HUES48 (cell line): Measurements from ENCODE around the gene XCL1.
"Not testable (repeated sequence)": the region's sequence is repeated elsewhere in the genome, so short reads cannot be mapped to it uniquely, and the experiment has no call there.

Experiments used
- H3K27ac ChIP-seq: one replicate; pipeline ENCODE4 v1.7.0; 2013; ENCODE audit warnings: low read depth, low read length, inconsistent platforms
- H3K27me3 ChIP-seq: 2 replicates; pipeline ENCODE4 v1.6.1; 2013; ENCODE audit warnings: mild to moderate bottlenecking, low read length; ENCODE audit not compliant: control insufficient read depth, insufficient read depth
- H3K36me3 ChIP-seq: 2 replicates; pipeline ENCODE4 v1.6.1; 2013; ENCODE audit warnings: low read length; ENCODE audit not compliant: control insufficient read depth, insufficient read depth
- H3K4me1 ChIP-seq: 2 replicates; pipeline ENCODE4 v1.6.1; 2013; ENCODE audit warnings: mild to moderate bottlenecking, low read length; ENCODE audit not compliant: control insufficient read depth, insufficient read depth
- H3K4me3 ChIP-seq: 2 replicates; pipeline ENCODE4 v1.5.1; 2013; ENCODE audit warnings: mild to moderate bottlenecking, low read depth, low read length
- H3K9ac ChIP-seq: 2 replicates; pipeline ENCODE4 v1.6.1; 2013; ENCODE audit warnings: mild to moderate bottlenecking, low read depth, low read length, moderate library complexity
- H3K9me3 ChIP-seq: 2 replicates; pipeline ENCODE4 v1.6.1; 2013; ENCODE audit warnings: low read length; ENCODE audit not compliant: control insufficient read depth, insufficient read depth

The XCL1 gene

GRCh38 chr1:168585937-168586336, 9.5 kb downstream of the XCL1 start:
- H3K4me3 ChIP-seq = no peak overlapping the region
- H3K9me3 ChIP-seq = no peaks in the 10 kb centered on the region
- H3K4me1 ChIP-seq = no peaks in the 10 kb centered on the region
- H3K9ac ChIP-seq = no peak overlapping the region
- H3K36me3 ChIP-seq = no peaks in the 10 kb centered on the region
- no peaks in the 10 kb centered on the region for H3K27me3 ChIP-seq
- no peak overlapping the region for H3K27ac ChIP-seq

- no peaks in the 10 kb centered on the region for H3K36me3 ChIP-seq
- no peaks in the 10 kb centered on the region for H3K9me3 ChIP-seq
- no peak overlapping the region for H3K4me3 ChIP-seq
- no peak overlapping the region for H3K9ac ChIP-seq
- no peaks in the 10 kb centered on the region for H3K27me3 ChIP-seq
- no peaks in the 10 kb centered on the region for H3K4me1 ChIP-seq
- H3K27ac ChIP-seq = no peak overlapping the region
These were observed 12.8 kb downstream of the XCL1 start for GRCh38 chr1:168589167-168589566.

- H3K27me3 ChIP-seq = no peaks in the 10 kb centered on the region
- no peaks in the 10 kb centered on the region for H3K4me1 ChIP-seq
- no peak overlapping the region for H3K27ac ChIP-seq
- H3K4me3 ChIP-seq = no peak overlapping the region
- no peak overlapping the region for H3K9ac ChIP-seq
- no peaks in the 10 kb centered on the region for H3K9me3 ChIP-seq
- H3K36me3 ChIP-seq = no peaks in the 10 kb centered on the region
These were observed 14.7 kb downstream of the XCL1 start for GRCh38 chr1:168591066-168591465.

- no peaks in the 10 kb centered on the region for H3K27me3 ChIP-seq
- H3K4me3 ChIP-seq = no peak overlapping the region
- H3K9ac ChIP-seq = no peak overlapping the region
- no peaks in the 10 kb centered on the region for H3K36me3 ChIP-seq
- no peaks in the 10 kb centered on the region for H3K4me1 ChIP-seq
- H3K27ac ChIP-seq = no peak overlapping the region
- H3K9me3 ChIP-seq = no peaks in the 10 kb centered on the region
These were observed 15.3 kb downstream of the XCL1 start for GRCh38 chr1:168591641-168592250.

- not testable (repeated sequence) for H3K27me3 ChIP-seq, H3K27ac ChIP-seq, H3K4me1 ChIP-seq, H3K9ac ChIP-seq, H3K4me3 ChIP-seq, H3K9me3 ChIP-seq, H3K36me3 ChIP-seq
These were observed 19.0 kb downstream of the XCL1 start for GRCh38 chr1:168595403-168595802.

GRCh38 chr1:168598125-168598524, 21.7 kb downstream of the XCL1 start:
- Histone ChIP-seq H3K27me3 (no peaks in the 10 kb centered on the region), H3K27ac (no peak overlapping the region), H3K9ac (no peak overlapping the region), H3K4me1 (no peaks in the 10 kb centered on the region), H3K9me3 (no peaks in the 10 kb centered on the region), H3K4me3 (no peak overlapping the region), H3K36me3 (no peaks in the 10 kb centered on the region)

GRCh38 chr1:168598892-168599291, 22.5 kb downstream of the XCL1 start:
- H3K36me3 ChIP-seq = no peaks in the 10 kb centered on the region
- H3K27me3 ChIP-seq = no peaks in the 10 kb centered on the region
- H3K27ac ChIP-seq = no peak overlapping the region
- no peak overlapping the region for H3K4me3 ChIP-seq
- H3K9ac ChIP-seq = no peak overlapping the region
- no peaks in the 10 kb centered on the region for H3K9me3 ChIP-seq
- no peaks in the 10 kb centered on the region for H3K4me1 ChIP-seq

- no peaks in the 10 kb centered on the region for H3K36me3 ChIP-seq
- H3K9me3 ChIP-seq = no peaks in the 10 kb centered on the region
- no peaks in the 10 kb centered on the region for H3K4me1 ChIP-seq
- no peak overlapping the region for H3K4me3 ChIP-seq
- H3K9ac ChIP-seq = no peak overlapping the region
- no peaks in the 10 kb centered on the region for H3K27me3 ChIP-seq
- no peak overlapping the region for H3K27ac ChIP-seq
These were observed 23.2 kb downstream of the XCL1 start for GRCh38 chr1:168599641-168600040.

- Histone ChIP-seq H3K9me3 (no peaks in the 10 kb centered on the region), H3K27ac (no peak overlapping the region), H3K36me3 (no peaks in the 10 kb centered on the region), H3K9ac (no peak overlapping the region), H3K27me3 (no peaks in the 10 kb centered on the region), H3K4me3 (no peak overlapping the region), H3K4me1 (no peaks in the 10 kb centered on the region)
These were observed 24.6 kb downstream of the XCL1 start for GRCh38 chr1:168601051-168601450.

- no peak overlapping the region for H3K4me3 ChIP-seq
- H3K36me3 ChIP-seq = no peaks in the 10 kb centered on the region
- H3K27me3 ChIP-seq = no peaks in the 10 kb centered on the region
- H3K9me3 ChIP-seq = no peaks in the 10 kb centered on the region
- no peak overlapping the region for H3K27ac ChIP-seq
- no peaks in the 10 kb centered on the region for H3K4me1 ChIP-seq
- no peak overlapping the region for H3K9ac ChIP-seq
These were observed 27.2 kb downstream of the XCL1 start for GRCh38 chr1:168603501-168604110.

- H3K36me3 ChIP-seq = no peaks in the 10 kb centered on the region
- no peak overlapping the region for H3K9ac ChIP-seq
These were observed 29.0 kb downstream of the XCL1 start for GRCh38 chr1:168605443-168605842.

More at GRCh38 chr1:168605443-168605842, 29.0 kb downstream of the XCL1 start:
- Histone ChIP-seq H3K9me3 (no peaks in the 10 kb centered on the region), H3K4me3 (no peak overlapping the region), H3K27ac (no peak overlapping the region), H3K4me1 (no peaks in the 10 kb centered on the region), H3K27me3 (no peaks in the 10 kb centered on the region)
